Parathyroid adenoma (tissue), 2 donors: ENCODE data around the gene RAB23.

Experiments
- H2AFZ ChIP-seq: fragments of 300-600 bp; sonication (generic); one replicate; pipeline ENCODE4 v1.7.0; 2017; ENCODE audit warnings: antibody characterized with exemption, mild to moderate bottlenecking
- H3K27ac ChIP-seq: fragments of 300-600 bp; sonication (generic); one replicate; pipeline ENCODE4 v1.7.0; 2017
- H3K27me3 ChIP-seq: fragments of 300-600 bp; sonication (generic); one replicate; pipeline ENCODE4 v1.7.0; 2017; ENCODE audit warnings: low read length; ENCODE audit not compliant: control insufficient read depth, insufficient read depth
- H3K36me3 ChIP-seq: fragments of 300-600 bp; sonication (generic); one replicate; pipeline ENCODE4 v1.7.0; 2017; ENCODE audit warnings: low read length; ENCODE audit not compliant: control insufficient read depth, insufficient read depth
- H3K4me1 ChIP-seq: fragments of 300-600 bp; sonication (generic); one replicate; pipeline ENCODE4 v1.7.0; 2017; ENCODE audit warnings: control low read depth
- H3K4me2 ChIP-seq: fragments of 300-600 bp; sonication (generic); one replicate; pipeline ENCODE4 v1.7.0; 2017; ENCODE audit warnings: low read length
- H3K4me3 ChIP-seq: fragments of 300-600 bp; sonication (generic); one replicate; pipeline ENCODE4 v1.7.0; 2017; ENCODE audit warnings: low read depth, low read length
- H3K79me2 ChIP-seq: fragments of 300-600 bp; sonication (generic); one replicate; pipeline ENCODE4 v1.7.0; 2017; ENCODE audit warnings: control low read depth
- H3K9ac ChIP-seq: fragments of 300-600 bp; sonication (generic); one replicate; pipeline ENCODE4 v1.7.0; 2017; ENCODE audit warnings: mild to moderate bottlenecking
- H3K9me3 ChIP-seq: fragments of 300-600 bp; sonication (generic); one replicate; pipeline ENCODE4 v1.7.0; 2017; ENCODE audit warnings: low read length; ENCODE audit not compliant: control insufficient read depth
- TF ChIP-seq, protein P1 (sequence below): fragments of 300-600 bp; sonication (generic); IDR thresholded peaks from one replicate; pipeline ENCODE4 v1.7.0; 2017; ENCODE audit warnings: antibody characterized with exemption, mild to moderate bottlenecking
- donor health status: primary hyperparathyroidism.

The RAB23 gene

DNA sequence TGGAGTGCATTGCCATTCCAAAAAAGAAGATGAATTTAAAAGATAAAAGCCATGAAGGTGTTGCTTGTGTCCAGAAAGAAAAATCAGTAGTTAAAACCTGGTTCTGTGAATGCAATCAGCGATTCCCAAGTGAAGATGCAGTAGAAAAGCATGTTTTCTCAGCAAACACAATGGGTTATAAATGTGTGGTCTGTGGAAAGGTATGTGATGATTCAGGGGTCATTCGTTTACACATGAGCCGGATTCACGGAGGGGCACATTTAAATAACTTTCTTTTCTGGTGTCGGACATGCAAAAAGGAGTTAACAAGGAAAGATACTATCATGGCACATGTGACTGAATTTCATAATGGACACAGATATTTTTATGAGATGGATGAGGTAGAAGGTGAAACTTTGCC lies 74.7 kb downstream of the RAB23 start:
- peaks cover 3% of the 10 kb centered on the region for H3K4me1 ChIP-seq

DNA sequence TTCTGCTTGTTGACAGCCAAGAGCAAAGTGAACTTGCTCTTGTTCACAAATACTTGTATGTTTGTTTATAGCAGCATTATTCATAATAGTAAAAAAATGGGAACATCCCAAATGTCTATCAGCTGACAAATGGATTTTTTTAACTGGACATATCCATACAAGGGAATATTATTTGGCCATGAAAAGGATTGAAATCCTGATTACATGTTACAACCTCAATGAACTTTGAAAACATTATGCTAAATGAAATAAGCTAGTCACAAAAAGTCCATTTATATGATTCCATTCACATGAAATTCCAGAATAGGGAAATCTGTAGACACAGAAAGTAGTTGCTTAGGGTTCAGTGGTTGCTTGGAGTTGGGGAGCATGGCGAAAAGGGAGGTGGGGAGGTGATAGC lies 78.4 kb downstream of the RAB23 start:
- Histone ChIP-seq H2AFZ (no peak overlapping the region), H3K9me3 (no peaks in the 10 kb centered on the region), H3K4me2 (no peak overlapping the region), H3K4me1 (peaks cover 3% of the 10 kb centered on the region), H3K27me3 (no peaks in the 10 kb centered on the region), H3K9ac (no peak overlapping the region), H3K36me3 (no peaks in the 10 kb centered on the region), H3K27ac (no peak overlapping the region), H3K79me2 (no peaks in the 10 kb centered on the region), H3K4me3 (no peak overlapping the region)
- TF ChIP-seq, protein P1, sequence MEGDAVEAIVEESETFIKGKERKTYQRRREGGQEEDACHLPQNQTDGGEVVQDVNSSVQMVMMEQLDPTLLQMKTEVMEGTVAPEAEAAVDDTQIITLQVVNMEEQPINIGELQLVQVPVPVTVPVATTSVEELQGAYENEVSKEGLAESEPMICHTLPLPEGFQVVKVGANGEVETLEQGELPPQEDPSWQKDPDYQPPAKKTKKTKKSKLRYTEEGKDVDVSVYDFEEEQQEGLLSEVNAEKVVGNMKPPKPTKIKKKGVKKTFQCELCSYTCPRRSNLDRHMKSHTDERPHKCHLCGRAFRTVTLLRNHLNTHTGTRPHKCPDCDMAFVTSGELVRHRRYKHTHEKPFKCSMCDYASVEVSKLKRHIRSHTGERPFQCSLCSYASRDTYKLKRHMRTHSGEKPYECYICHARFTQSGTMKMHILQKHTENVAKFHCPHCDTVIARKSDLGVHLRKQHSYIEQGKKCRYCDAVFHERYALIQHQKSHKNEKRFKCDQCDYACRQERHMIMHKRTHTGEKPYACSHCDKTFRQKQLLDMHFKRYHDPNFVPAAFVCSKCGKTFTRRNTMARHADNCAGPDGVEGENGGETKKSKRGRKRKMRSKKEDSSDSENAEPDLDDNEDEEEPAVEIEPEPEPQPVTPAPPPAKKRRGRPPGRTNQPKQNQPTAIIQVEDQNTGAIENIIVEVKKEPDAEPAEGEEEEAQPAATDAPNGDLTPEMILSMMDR, result no peak

More for the DNA sequence above, 74.7 kb downstream of the RAB23 start:
- TF ChIP-seq, protein P1, result no peak
- Histone ChIP-seq H3K9me3 (no peaks in the 10 kb centered on the region), H3K4me3 (no peak overlapping the region), H3K36me3 (no peaks in the 10 kb centered on the region), H3K9ac (no peak overlapping the region), H3K27me3 (no peaks in the 10 kb centered on the region), H3K4me2 (no peak overlapping the region), H3K27ac (no peak overlapping the region), H3K79me2 (no peaks in the 10 kb centered on the region), H2AFZ (no peak overlapping the region)

DNA sequence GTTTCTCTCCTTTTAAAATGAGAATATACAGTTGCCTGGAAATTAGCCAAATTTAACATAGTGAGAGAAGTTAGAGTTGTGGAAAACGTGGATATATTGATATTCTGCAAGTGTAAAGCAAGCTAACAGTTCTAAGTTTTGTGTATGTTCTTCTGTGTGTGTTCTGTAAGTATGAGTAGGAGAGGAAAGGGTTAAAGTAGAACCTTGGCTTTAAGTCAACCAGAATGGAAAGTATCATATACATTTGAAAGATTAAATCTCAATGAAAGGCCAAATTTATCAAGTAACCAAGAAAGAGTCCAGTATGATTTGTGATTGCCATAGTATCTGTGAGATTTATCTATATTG lies 80.0 kb downstream of the RAB23 start:
- H3K4me2 ChIP-seq, result no peak overlapping the region
- H2AFZ ChIP-seq, result no peak overlapping the region
- no peaks in the 10 kb centered on the region for H3K9me3 ChIP-seq
- no peaks in the 10 kb centered on the region for H3K27me3 ChIP-seq
- no peaks in the 10 kb centered on the region for H3K36me3 ChIP-seq
- no peak overlapping the region for H3K27ac ChIP-seq
- H3K4me3 ChIP-seq, result no peak overlapping the region
- no peak overlapping the region for H3K9ac ChIP-seq
- no peaks in the 10 kb centered on the region for H3K79me2 ChIP-seq
- no peaks in the 10 kb centered on the region for H3K4me1 ChIP-seq
- TF ChIP-seq, protein P1, result no peak

DNA sequence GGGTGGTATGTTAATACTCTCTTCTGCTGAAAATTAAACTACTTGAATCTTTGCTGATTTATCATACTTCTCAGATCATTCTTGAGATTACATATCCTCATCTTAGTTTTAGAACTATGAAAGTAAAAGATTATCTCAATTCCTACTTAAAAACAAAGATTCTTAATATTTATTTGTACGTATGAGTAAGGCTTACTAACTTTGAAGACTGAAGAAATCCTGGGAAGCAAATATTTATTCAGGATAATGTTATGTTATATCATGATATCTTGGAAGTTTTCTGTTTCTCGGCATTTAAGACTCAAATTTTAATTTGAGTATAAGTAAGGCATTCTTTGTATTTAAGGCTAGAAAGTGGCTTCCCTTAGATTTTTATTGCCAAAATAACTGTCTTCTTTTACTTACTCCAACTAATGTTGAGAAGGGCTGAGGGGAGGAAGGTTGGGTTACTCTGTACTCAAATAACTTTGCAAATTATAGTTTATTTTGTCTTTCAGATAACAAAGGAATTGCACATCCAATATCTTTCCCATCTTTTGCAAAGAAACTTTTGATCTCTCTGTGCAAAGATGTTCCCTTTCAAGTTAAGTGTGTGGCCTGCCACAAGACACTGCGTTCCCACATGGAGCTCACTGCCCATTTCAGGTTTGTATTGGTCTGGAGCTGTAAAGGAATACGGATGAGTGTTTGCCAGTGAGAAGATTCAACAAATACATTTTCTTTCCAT lies 80.5 kb downstream of the RAB23 start:
- no peak overlapping the region for H3K4me3 ChIP-seq
- no peak overlapping the region for H3K27ac ChIP-seq
- no peaks in the 10 kb centered on the region for H3K36me3 ChIP-seq
- no peaks in the 10 kb centered on the region for H3K27me3 ChIP-seq
- TF ChIP-seq, protein P1, result no peak
- no peak overlapping the region for H3K9ac ChIP-seq
- no peak overlapping the region for H2AFZ ChIP-seq
- H3K4me2 ChIP-seq, result no peak overlapping the region
- H3K9me3 ChIP-seq, result no peaks in the 10 kb centered on the region
- H3K79me2 ChIP-seq, result no peaks in the 10 kb centered on the region
- H3K4me1 ChIP-seq, result no peaks in the 10 kb centered on the region

DNA sequence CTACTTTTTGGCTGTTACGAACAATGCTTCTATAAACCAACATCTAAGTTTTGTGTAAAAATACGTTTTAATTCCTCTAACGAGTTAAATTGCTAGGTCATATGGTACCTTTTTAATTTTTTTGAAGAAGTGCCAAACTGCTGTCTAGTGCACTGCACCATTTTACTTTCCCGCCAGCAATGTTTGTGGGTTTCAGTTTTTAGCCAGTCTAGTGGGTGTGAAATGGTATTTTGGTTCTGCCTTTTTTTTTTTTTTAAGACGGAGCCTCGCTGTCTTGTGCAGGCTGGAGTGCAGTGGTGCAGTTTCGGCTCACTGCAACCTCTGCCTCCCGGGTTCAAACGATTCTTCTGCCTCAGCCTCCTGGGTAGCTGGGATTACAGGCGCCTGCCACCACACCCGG lies 84.1 kb downstream of the RAB23 start:
- Histone ChIP-seq H3K27me3 (no peaks in the 10 kb centered on the region), H3K4me3 (no peak overlapping the region), H2AFZ (no peak overlapping the region), H3K9me3 (no peaks in the 10 kb centered on the region), H3K27ac (no peak overlapping the region), H3K4me1 (no peaks in the 10 kb centered on the region), H3K9ac (no peak overlapping the region), H3K4me2 (no peak overlapping the region), H3K36me3 (no peaks in the 10 kb centered on the region), H3K79me2 (no peaks in the 10 kb centered on the region)
- TF ChIP-seq, protein P1, result no peak
